Activated CD8-positive, alpha-beta T cell treated with anti-CD3 and anti-CD28 coated beads for 36 hours (primary cell): Measurements from ENCODE around the gene DYRK1A. TPM values are rescaled to one million over a fixed set of nuclear protein-coding genes. Genes with fewer than 3 reads are reported as not detected.

ENCODE experiments used
- ATAC-seq: fragments of 200-7000 bp; cut with Tn5 transposase; one replicate; pipeline ENCODE4 v1.10.0; 2021; ENCODE audit warnings: mild to moderate bottlenecking, moderate library complexity
- CTCF ChIA-PET: fragments of 350-600 bp; sonication (Branson Sonifier 250); formaldehyde crosslinking; loops from one replicate; lab custom pipeline; 2021; ENCODE audit warnings: antibody characterized with exemption; lab: Charles Lee
- POLR2A ChIA-PET: fragments of 350-600 bp; sonication (Branson Sonifier 250); formaldehyde crosslinking; loops from one replicate; lab custom pipeline; 2021; ENCODE audit warnings: antibody characterized with exemption; lab: Charles Lee
- DNase-seq: peaks from one replicate; pipeline ENCODE4 v3.0.0-alpha.2; 2020
- H3K27ac Mint-ChIP-seq: one replicate; pipeline ENCODE4 v1.8.0; 2021; ENCODE audit warnings: mild to moderate bottlenecking, mixed read lengths
- H3K27me3 Mint-ChIP-seq: one replicate; pipeline ENCODE4 v1.8.0; 2021; ENCODE audit warnings: mixed read lengths
- H3K36me3 Mint-ChIP-seq: one replicate; pipeline ENCODE4 v1.8.0; 2021; ENCODE audit warnings: low read depth, mixed read lengths
- H3K4me1 Mint-ChIP-seq: one replicate; pipeline ENCODE4 v1.8.0; 2021; ENCODE audit warnings: low read depth, mixed read lengths
- H3K4me3 Mint-ChIP-seq: one replicate; pipeline ENCODE4 v1.8.0; 2021; ENCODE audit warnings: mild to moderate bottlenecking, moderate library complexity, mixed read lengths
- H3K9me3 Mint-ChIP-seq: one replicate; pipeline ENCODE4 v1.8.0; 2021; ENCODE audit warnings: mixed read lengths
- intact Hi-C: fragments of 100-400 bp; cut with micrococcal nuclease; formaldehyde crosslinking; loops from one replicate; pipeline ENCODE4 v1.10.0; 2022
- total RNA-seq, 2 experiments: library from RNA; stranded (reverse); gene quantifications; one replicate each; pipeline ENCODE4 v1.2.3, GENCODE V29; 2021
- TF ChIP-seq, protein P1 (sequence below): fragments of 200-600 bp; IDR thresholded peaks from one replicate; pipeline ENCODE4 v1.8.0; 2022; ENCODE audit warnings: antibody characterized with exemption, mild to moderate bottlenecking

Gene DYRK1A
- total RNA-seq, 2 experiments from 2014 or later: 57.5 to 58.7 TPM

DNA sequence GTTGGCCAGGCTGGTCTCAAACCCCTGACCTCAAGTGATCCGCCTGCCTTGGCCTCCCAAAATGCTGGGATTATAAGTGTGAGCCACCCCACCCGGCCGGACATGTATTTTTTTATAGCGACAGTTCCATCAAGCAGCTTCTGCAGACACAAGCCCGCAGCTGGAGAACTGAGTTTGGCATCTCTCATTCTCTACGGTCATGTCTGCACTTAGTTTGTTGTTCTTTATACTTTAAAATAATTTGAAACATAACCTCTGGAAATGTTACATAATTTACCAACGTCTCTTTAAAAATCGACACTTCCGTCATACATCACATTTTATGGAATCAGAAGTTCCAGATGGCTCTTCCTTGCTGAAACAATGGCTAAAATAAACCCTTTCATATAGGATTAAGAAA is 183.6 kb downstream of the DYRK1A start:
- intact Hi-C loops: no loop called here
- H3K27ac Mint-ChIP-seq: no peak overlapping the region
- no peak for ATAC-seq
- peaks cover 12% of the 10 kb centered on the region for H3K4me1 Mint-ChIP-seq
- ChIA-PET CTCF (interaction anchor here (0.6 kb wide), 1 partner anchor 14 kb away, joined by 3 read pairs; no protein-coding TSS in a partner anchor), POLR2A (interaction anchor here (0.6 kb wide), 1 partner anchor 274 kb away, joined by 3 read pairs; no protein-coding TSS in a partner anchor)
- TF ChIP-seq, protein P1, sequence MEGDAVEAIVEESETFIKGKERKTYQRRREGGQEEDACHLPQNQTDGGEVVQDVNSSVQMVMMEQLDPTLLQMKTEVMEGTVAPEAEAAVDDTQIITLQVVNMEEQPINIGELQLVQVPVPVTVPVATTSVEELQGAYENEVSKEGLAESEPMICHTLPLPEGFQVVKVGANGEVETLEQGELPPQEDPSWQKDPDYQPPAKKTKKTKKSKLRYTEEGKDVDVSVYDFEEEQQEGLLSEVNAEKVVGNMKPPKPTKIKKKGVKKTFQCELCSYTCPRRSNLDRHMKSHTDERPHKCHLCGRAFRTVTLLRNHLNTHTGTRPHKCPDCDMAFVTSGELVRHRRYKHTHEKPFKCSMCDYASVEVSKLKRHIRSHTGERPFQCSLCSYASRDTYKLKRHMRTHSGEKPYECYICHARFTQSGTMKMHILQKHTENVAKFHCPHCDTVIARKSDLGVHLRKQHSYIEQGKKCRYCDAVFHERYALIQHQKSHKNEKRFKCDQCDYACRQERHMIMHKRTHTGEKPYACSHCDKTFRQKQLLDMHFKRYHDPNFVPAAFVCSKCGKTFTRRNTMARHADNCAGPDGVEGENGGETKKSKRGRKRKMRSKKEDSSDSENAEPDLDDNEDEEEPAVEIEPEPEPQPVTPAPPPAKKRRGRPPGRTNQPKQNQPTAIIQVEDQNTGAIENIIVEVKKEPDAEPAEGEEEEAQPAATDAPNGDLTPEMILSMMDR: no peak
- H3K27me3 Mint-ChIP-seq: peaks cover 19% of the 10 kb centered on the region
- DNase-seq: no peak
- no peak overlapping the region for H3K4me3 Mint-ChIP-seq
- no peaks in the 10 kb centered on the region for H3K9me3 Mint-ChIP-seq
- no peaks in the 10 kb centered on the region for H3K36me3 Mint-ChIP-seq

DNA sequence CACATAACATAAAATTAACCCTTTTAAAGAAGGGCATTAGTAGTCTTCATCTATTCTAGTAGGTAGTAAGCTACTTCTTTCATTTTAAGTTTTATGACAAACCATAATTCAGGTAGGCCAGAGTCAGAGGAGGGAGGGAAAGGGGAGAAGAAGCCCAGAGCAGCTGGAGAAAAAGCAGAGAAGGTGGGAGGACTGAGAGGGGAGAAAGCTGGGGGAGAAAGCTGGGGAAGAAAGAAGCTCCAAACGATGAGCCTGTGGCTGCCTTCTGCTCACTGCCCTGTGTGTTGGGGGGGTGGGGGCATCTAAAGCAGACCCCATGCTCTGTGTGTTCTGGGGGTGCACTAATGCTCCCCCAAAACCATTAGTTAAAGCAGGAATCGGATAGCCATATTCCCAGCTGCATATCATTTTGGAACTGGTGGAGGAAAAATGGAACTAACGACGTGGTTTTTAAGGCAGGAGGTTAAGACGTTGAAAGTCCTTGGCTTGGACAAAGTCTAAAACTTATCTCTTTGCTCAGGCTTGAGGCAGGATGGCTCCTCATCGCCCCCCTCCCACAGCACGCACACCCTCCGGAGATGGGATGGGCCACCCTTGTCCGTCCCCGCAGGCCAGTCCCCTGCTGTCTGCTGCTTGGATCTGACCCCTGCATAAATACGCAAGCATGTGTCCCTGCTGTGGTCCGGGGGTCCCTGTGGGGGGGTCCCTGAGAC is 184.2 kb downstream of the DYRK1A start:
- no peak for DNase-seq
- Mint-ChIP-seq H3K9me3 (no peaks in the 10 kb centered on the region), H3K4me3 (no peak overlapping the region), H3K36me3 (no peaks in the 10 kb centered on the region), H3K4me1 (peaks cover 12% of the 10 kb centered on the region), H3K27me3 (peaks cover 20% of the 10 kb centered on the region), H3K27ac (no peak overlapping the region)
- intact Hi-C loops: no loop called here
- CTCF ChIA-PET: interaction anchor here (0.6 kb wide), 1 partner anchor 13 kb away, joined by 3 read pairs; no protein-coding TSS in a partner anchor
- no peak for ATAC-seq
- TF ChIP-seq, protein P1: no peak
- POLR2A ChIA-PET: interaction anchor here (0.6 to 1.2 kb wide), 2 partner anchors 13 to 274 kb away, joined by 3 read pairs; no protein-coding TSS in a partner anchor

- intact Hi-C loops: no loop called here
- peaks cover 12% of the 10 kb centered on the region for H3K4me1 Mint-ChIP-seq
- no peaks in the 10 kb centered on the region for H3K9me3 Mint-ChIP-seq
- peaks cover 16% of the 10 kb centered on the region for H3K27me3 Mint-ChIP-seq
- TF ChIP-seq, protein P1: no peak
- H3K36me3 Mint-ChIP-seq: no peaks in the 10 kb centered on the region
- ChIA-PET POLR2A (interaction anchor here (1.2 kb wide), 1 partner anchor 12 kb away, joined by 3 read pairs; no protein-coding TSS in a partner anchor), CTCF (no interaction called here)
- no peak for DNase-seq
- no peak for ATAC-seq
- H3K27ac Mint-ChIP-seq: no peak overlapping the region
- no peak overlapping the region for H3K4me3 Mint-ChIP-seq
These were observed 184.9 kb downstream of the DYRK1A start for GRCh38 chr21:37551331-37551992.

- H3K36me3 Mint-ChIP-seq: no peaks in the 10 kb centered on the region
- H3K27me3 Mint-ChIP-seq: peaks cover 12% of the 10 kb centered on the region
- H3K4me1 Mint-ChIP-seq: peaks cover 6% of the 10 kb centered on the region
- no peak for ATAC-seq
- intact Hi-C loops: no loop called here
- POLR2A ChIA-PET: interaction anchor here (1.2 kb wide), 1 partner anchor 11 kb away, joined by 3 read pairs; no protein-coding TSS in a partner anchor
- DNase-seq: no peak
- TF ChIP-seq, protein P1: no peak
- H3K9me3 Mint-ChIP-seq: no peaks in the 10 kb centered on the region
- H3K27ac Mint-ChIP-seq: no peak overlapping the region
- CTCF ChIA-PET: no interaction called here
- H3K4me3 Mint-ChIP-seq: no peak overlapping the region
These were observed 185.4 kb downstream of the DYRK1A start for GRCh38 chr21:37551993-37552355.
